ENCODE results near the gene PLEKHH3. TPM values are rescaled to one million over a fixed set of nuclear protein-coding genes. Genes with fewer than 3 reads are reported as not detected.

Gene PLEKHH3
- total and polyA plus RNA-seq, 2 experiments from 2014 or later: 20.5 to 33.7 TPM

GRCh38 chr17:42720996-42721583, 44.3 kb upstream of the PLEKHH3 start:
- Histone ChIP-seq H3K9me2 (replicated peaks; ENCODE audit: insufficient read depth) (no peaks in the 10 kb centered on the region), H2AFZ (no peak overlapping the region), H3K9me3 (ENCODE audit: low read depth) (no peaks in the 10 kb centered on the region), H3K27me3 (no peaks in the 10 kb centered on the region), H4K20me1 (ENCODE audit: insufficient read depth, poor library complexity, severe bottlenecking) (no peaks in the 10 kb centered on the region), H3K79me2 (no peaks in the 10 kb centered on the region), H3K4me3 (no peak overlapping the region), H3K27ac (no peak overlapping the region), H3K4me1 (ENCODE audit: insufficient read depth) (no peaks in the 10 kb centered on the region), H3K4me2 (no peak overlapping the region), H3K36me3 (replicated peaks; ENCODE audit: insufficient read depth, low read depth) (no peaks in the 10 kb centered on the region)
- 14% methylated on average over 2 of the region's 2 CpGs for WGBS (ENCODE audit: low lambda C conversion rate, missing lambda C conversion rate)
- TF ChIP-seq EZH2phosphoT487 (IDR thresholded peaks at IDR 0.05; ENCODE audit: low read depth, severe bottlenecking, unreplicated experiment) (no peak), CTCF (IDR thresholded peaks at IDR 0.05; ENCODE audit: poor library complexity) (peak; percentile 81)
- peak; percentile 87 for DNase-seq (ENCODE audit: low spot score)

GRCh38 chr17:42709561-42709960, 32.8 kb upstream of the PLEKHH3 start:
- H3K9me3 ChIP-seq (ENCODE audit: low read depth): no peaks in the 10 kb centered on the region
- no peak overlapping the region for H3K27ac ChIP-seq
- TF ChIP-seq EZH2 (IDR thresholded peaks at IDR 0.05; ENCODE audit: borderline replicate concordance) (no peak), CTCF (IDR thresholded peaks at IDR 0.05; ENCODE audit: poor library complexity) (no peak), EZH2phosphoT487 (IDR thresholded peaks at IDR 0.05; ENCODE audit: low read depth, severe bottlenecking, unreplicated experiment) (no peak)
- no peak overlapping the region for H3K4me3 ChIP-seq
- 79% methylated on average over 2 of the region's 2 CpGs for WGBS (ENCODE audit: low lambda C conversion rate, missing lambda C conversion rate)
- H3K4me1 ChIP-seq (ENCODE audit: insufficient read depth): no peaks in the 10 kb centered on the region
- H3K9me2 ChIP-seq (replicated peaks; ENCODE audit: insufficient read depth): no peaks in the 10 kb centered on the region
- H3K79me2 ChIP-seq: no peaks in the 10 kb centered on the region
- H2AFZ ChIP-seq: no peak overlapping the region
- H3K4me2 ChIP-seq: no peak overlapping the region
- H4K20me1 ChIP-seq (ENCODE audit: insufficient read depth, poor library complexity, severe bottlenecking): no peaks in the 10 kb centered on the region
- H3K27me3 ChIP-seq: no peaks in the 10 kb centered on the region
- H3K36me3 ChIP-seq (replicated peaks; ENCODE audit: insufficient read depth, low read depth): no peaks in the 10 kb centered on the region
- no peak for DNase-seq (ENCODE audit: low spot score)

GRCh38 chr17:42708588-42708987, 31.8 kb upstream of the PLEKHH3 start:
- H3K4me3 ChIP-seq: no peak overlapping the region
- DNase-seq (ENCODE audit: low spot score): no peak
- no peaks in the 10 kb centered on the region for H3K4me1 ChIP-seq (ENCODE audit: insufficient read depth)
- no peaks in the 10 kb centered on the region for H3K9me3 ChIP-seq (ENCODE audit: low read depth)
- H2AFZ ChIP-seq: no peak overlapping the region
- H3K4me2 ChIP-seq: no peak overlapping the region
- no peaks in the 10 kb centered on the region for H3K27me3 ChIP-seq
- no peak for TF ChIP-seq CTCF (IDR thresholded peaks at IDR 0.05; ENCODE audit: poor library complexity)
- no peak for TF ChIP-seq EZH2 (IDR thresholded peaks at IDR 0.05; ENCODE audit: borderline replicate concordance)
- no peak for TF ChIP-seq EZH2phosphoT487 (IDR thresholded peaks at IDR 0.05; ENCODE audit: low read depth, severe bottlenecking, unreplicated experiment)
- H3K9me2 ChIP-seq (replicated peaks; ENCODE audit: insufficient read depth): no peaks in the 10 kb centered on the region
- no peaks in the 10 kb centered on the region for H3K36me3 ChIP-seq (replicated peaks; ENCODE audit: insufficient read depth, low read depth)
- H4K20me1 ChIP-seq (ENCODE audit: insufficient read depth, poor library complexity, severe bottlenecking): no peaks in the 10 kb centered on the region
- 93% methylated on average over 3 of the region's 3 CpGs for WGBS (ENCODE audit: low lambda C conversion rate, missing lambda C conversion rate)
- H3K27ac ChIP-seq: no peak overlapping the region
- no peaks in the 10 kb centered on the region for H3K79me2 ChIP-seq
